Measurements from ENCODE around the gene EVC.

- no peak for TF ChIP-seq POLR2AphosphoS5 (IDR thresholded peaks at IDR 0.05; ENCODE audit: low read depth, low read length)
- TF ChIP-seq POLR2A (IDR thresholded peaks at IDR 0.05; ENCODE audit: low read depth, low read length), result no peak
- TF ChIP-seq TAF1 (IDR thresholded peaks at IDR 0.05; ENCODE audit: borderline replicate concordance, low read depth, low read length), result no peak
These were observed 141.7 kb downstream of the EVC start for GRCh38 chr4:5852523-5853202.
